SU-DHL-6 (cell line): ENCODE results near the gene NAA15.
"Not testable (repeated sequence)": the region's sequence is repeated elsewhere in the genome, so short reads cannot be mapped to it uniquely, and the experiment has no call there.

Experiments
- CTCF ChIP-seq: fragments of 200-600 bp; sonication (generic); IDR thresholded peaks from one replicate; pipeline ENCODE4 v1.5.1; 2017; ENCODE audit warnings: antibody characterized with exemption, mild to moderate bottlenecking, low read length, moderate library complexity; ENCODE audit not compliant: insufficient read depth, poor library complexity, severe bottlenecking
- EZH2phosphoT487 ChIP-seq: fragments of 200-600 bp; sonication (generic), shearing (Covaris generic); conservative IDR thresholded peaks from 2 replicates; pipeline ENCODE4 v1.6.1; 2018; ENCODE audit warnings: mild to moderate bottlenecking, antibody characterized with exemption, low read length, moderate library complexity, mixed read lengths

DNA sequence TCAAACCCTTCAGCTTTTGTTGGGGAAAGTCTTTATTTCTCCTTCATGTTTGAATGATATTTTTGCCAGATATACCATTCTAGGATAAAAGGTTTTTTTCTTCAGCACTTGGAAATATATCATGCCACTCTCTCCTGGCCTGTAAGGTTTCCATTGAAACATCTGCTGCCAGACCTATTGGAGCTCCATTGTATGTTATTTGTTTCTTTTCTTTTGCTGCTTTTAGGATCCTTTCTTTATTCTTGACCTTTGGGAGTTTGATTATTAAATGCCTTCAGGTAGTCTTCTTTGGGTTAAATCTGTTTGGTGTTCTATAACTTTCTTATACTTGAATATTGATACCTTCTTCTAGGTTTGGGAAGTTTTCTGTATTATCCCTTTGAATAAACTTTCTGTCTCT is 167.5 kb downstream of the NAA15 start:
- TF ChIP-seq EZH2phosphoT487, CTCF: not testable (repeated sequence)
